Right lobe of liver (tissue), 4 donors: ENCODE measurements around the gene GNPDA2.

Experiments
- POLR2A ChIP-seq: fragments of 450-650 bp; IDR thresholded peaks from one replicate; pipeline ENCODE4 v1.6.1; 2017; ENCODE audit warnings: antibody characterized with exemption, mild to moderate bottlenecking
- TF ChIP-seq, protein P1 (sequence below), 4 donors: fragments of 200-600 bp in 3 of 4; fragments of 450-650 bp in 1 of 4; IDR thresholded peaks; one replicate each; pipeline versions ENCODE4 v1.5.1 to v1.8.0; 2016 to 2022; ENCODE audit warnings: antibody characterized with exemption in 4 of 4, mild to moderate bottlenecking in 2 of 4
- donor health status: DM: no; HTN: no; CAD: no.
- donor health status: DM: no; HTN: no; CAD: no.
- donor health status: DM: no; HTN: yes; CAD: no.

DNA sequence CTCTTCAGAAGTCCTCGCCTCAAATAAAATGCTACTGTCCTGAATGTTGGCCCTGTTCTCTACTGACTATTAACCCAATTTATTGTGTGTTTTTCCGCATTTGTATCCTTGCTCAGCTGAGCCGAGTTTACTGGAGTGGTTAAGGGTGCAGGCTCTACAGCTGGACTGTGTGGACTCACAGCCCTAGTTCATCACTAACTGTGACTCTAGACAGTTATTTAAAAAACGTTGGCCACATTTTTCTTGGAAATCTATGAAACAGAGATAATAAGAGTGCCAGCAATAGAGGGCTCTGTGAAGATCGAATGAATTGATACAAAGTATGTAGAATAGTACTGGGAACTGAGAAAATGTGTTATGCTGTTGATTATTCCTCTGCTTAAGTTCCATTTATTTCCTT lies 51.0 kb downstream of the GNPDA2 start:
- TF ChIP-seq, protein P1, sequence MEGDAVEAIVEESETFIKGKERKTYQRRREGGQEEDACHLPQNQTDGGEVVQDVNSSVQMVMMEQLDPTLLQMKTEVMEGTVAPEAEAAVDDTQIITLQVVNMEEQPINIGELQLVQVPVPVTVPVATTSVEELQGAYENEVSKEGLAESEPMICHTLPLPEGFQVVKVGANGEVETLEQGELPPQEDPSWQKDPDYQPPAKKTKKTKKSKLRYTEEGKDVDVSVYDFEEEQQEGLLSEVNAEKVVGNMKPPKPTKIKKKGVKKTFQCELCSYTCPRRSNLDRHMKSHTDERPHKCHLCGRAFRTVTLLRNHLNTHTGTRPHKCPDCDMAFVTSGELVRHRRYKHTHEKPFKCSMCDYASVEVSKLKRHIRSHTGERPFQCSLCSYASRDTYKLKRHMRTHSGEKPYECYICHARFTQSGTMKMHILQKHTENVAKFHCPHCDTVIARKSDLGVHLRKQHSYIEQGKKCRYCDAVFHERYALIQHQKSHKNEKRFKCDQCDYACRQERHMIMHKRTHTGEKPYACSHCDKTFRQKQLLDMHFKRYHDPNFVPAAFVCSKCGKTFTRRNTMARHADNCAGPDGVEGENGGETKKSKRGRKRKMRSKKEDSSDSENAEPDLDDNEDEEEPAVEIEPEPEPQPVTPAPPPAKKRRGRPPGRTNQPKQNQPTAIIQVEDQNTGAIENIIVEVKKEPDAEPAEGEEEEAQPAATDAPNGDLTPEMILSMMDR (IDR thresholded peaks at IDR 0.05) = no peak
- TF ChIP-seq POLR2A = no peak
